T-helper 2 cell treated with Interferon-gamma antibody and Interleukin-4, amounts not matched to agents 100 ng/mL and 5 ng/mL, for 36 hours (primary cell): ENCODE measurements around the gene RFT1. TPM values are rescaled to one million over a fixed set of nuclear protein-coding genes. Genes with fewer than 3 reads are reported as not detected.

Experiments
- intact Hi-C: fragments of 100-400 bp; cut with micrococcal nuclease; formaldehyde crosslinking; loops from one replicate; pipeline ENCODE4 v1.15.1; 2023
- total RNA-seq: library from RNA; stranded (reverse); gene quantifications from 2 replicates; pipeline ENCODE4 v1.2.3, GENCODE V29; 2022

RFT1 gene
- total RNA-seq, 1 donor from 2014 or later = 34.2 TPM

DNA sequence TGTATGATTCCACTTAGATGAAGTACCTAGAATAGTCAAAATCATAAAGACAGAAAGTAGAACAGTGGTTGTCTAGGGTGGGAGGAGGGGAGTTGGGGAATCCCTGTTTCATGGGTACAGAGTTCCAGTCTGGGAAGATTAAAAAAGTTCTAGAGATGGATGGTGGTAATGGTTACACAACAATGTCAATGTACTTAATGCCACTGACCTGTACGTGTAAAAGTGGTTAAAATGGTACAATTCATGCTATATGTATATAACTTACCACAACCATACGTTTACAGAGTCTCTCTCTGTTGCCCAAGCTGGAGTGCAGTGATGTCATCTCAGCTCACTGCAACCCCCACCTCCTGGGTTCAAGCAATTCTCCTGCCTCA lies 90.9 kb downstream of the RFT1 start:
- intact Hi-C loops = no loop called here

GRCh38 chr3:53038679-53039375 lies 91.4 kb downstream of the RFT1 start:
- intact Hi-C loops = no loop called here

Other genes starting within 250 kb of the RFT1 start
- gene STIMATE, start 232.9 kb downstream of the RFT1 start, total RNA-seq = 14.0 and 17.5 TPM in 2 replicates
- 24.0 and 26.5 TPM in 2 replicates for gene SFMBT1, start 84.4 kb downstream of the RFT1 start, total RNA-seq
- gene PRKCD, start 30.8 kb upstream of the RFT1 start, total RNA-seq = 19.5 and 19.6 TPM in 2 replicates
- gene TKT, start 125.6 kb upstream of the RFT1 start, total RNA-seq = 260 and 273 TPM in 2 replicates
- gene DCP1A, start 217.1 kb upstream of the RFT1 start, total RNA-seq = 30.7 and 31.7 TPM in 2 replicates